ENCODE data around the gene TIMELESS. TPM values are rescaled to one million over a fixed set of nuclear protein-coding genes. Genes with fewer than 3 reads are reported as not detected.
"Not testable (repeated sequence)": the region's sequence is repeated elsewhere in the genome, so short reads cannot be mapped to it uniquely, and the experiment has no call there.

Gene TIMELESS
- total and polyA plus RNA-seq, 2 donors = 8.4 to 15.8 TPM

- no peaks in the 10 kb centered on the region for H3K27me3 ChIP-seq (ENCODE audit: control insufficient read depth in 2 of 2, insufficient read depth in 1 of 2, low read length in 1 of 2)
- peak in 4 of 9 donors; percentile 6 to 38 (median 18) for DNase-seq (ENCODE audit: low read depth in 6 of 9, low spot score in 9 of 9)
- H3K9me3 ChIP-seq (ENCODE audit: control insufficient read depth in 2 of 2, insufficient read depth in 1 of 2, low read length in 1 of 2) = no peaks in the 10 kb centered on the region
- peaks cover 0 to 9% of the 10 kb centered on the region in 2 donors for H3K4me1 ChIP-seq (ENCODE audit: control insufficient read depth in 2 of 2, insufficient read depth in 2 of 2, low read length in 2 of 2)
- H3K36me3 ChIP-seq (ENCODE audit: control insufficient read depth in 2 of 2, insufficient read depth in 2 of 2, low read length in 1 of 2) = peaks cover 61 to 73% of the 10 kb centered on the region in 2 donors
- H3K27ac ChIP-seq (ENCODE audit: low read depth in 1 of 2, low read length in 1 of 2) = no peak overlapping the region
- H3K4me3 ChIP-seq (ENCODE audit: low read length in 2 of 2) = no peak overlapping the region
- 76% methylated on average over 1 of the region's 1 CpG for WGBS
These were observed 24.0 kb downstream of the TIMELESS start for GRCh38 chr12:56425193-56425592.

GRCh38 chr12:56420411-56420810 lies 28.8 kb downstream of the TIMELESS start:
- Histone ChIP-seq H3K36me3 (ENCODE audit: control insufficient read depth in 2 of 2, insufficient read depth in 2 of 2, low read length in 1 of 2) (peaks cover 65 to 83% of the 10 kb centered on the region in 2 donors), H3K4me3 (ENCODE audit: low read length in 2 of 2) (no peak overlapping the region), H3K27me3 (ENCODE audit: control insufficient read depth in 2 of 2, insufficient read depth in 1 of 2, low read length in 1 of 2) (no peaks in the 10 kb centered on the region), H3K4me1 (ENCODE audit: control insufficient read depth in 2 of 2, insufficient read depth in 2 of 2, low read length in 2 of 2) (peaks cover 0 to 3% of the 10 kb centered on the region in 2 donors), H3K27ac (ENCODE audit: low read depth in 1 of 2, low read length in 1 of 2) (no peak overlapping the region), H3K9me3 (ENCODE audit: control insufficient read depth in 2 of 2, insufficient read depth in 1 of 2, low read length in 1 of 2) (no peaks in the 10 kb centered on the region)
- no peak for DNase-seq (ENCODE audit: low read depth in 6 of 9, low spot score in 9 of 9)
- 95% methylated on average over 6 of the region's 6 CpGs for WGBS

GRCh38 chr12:56417739-56418138 lies 31.5 kb downstream of the TIMELESS start:
- Histone ChIP-seq H3K27ac (ENCODE audit: low read depth in 1 of 2, low read length in 1 of 2) (no peak overlapping the region), H3K4me1 (ENCODE audit: control insufficient read depth in 2 of 2, insufficient read depth in 2 of 2, low read length in 2 of 2) (no peaks in the 10 kb centered on the region), H3K4me3 (ENCODE audit: low read length in 2 of 2) (no peak overlapping the region), H3K9me3 (ENCODE audit: control insufficient read depth in 2 of 2, insufficient read depth in 1 of 2, low read length in 1 of 2) (no peaks in the 10 kb centered on the region), H3K27me3 (ENCODE audit: control insufficient read depth in 2 of 2, insufficient read depth in 1 of 2, low read length in 1 of 2) (no peaks in the 10 kb centered on the region), H3K36me3 (ENCODE audit: control insufficient read depth in 2 of 2, insufficient read depth in 2 of 2, low read length in 1 of 2) (peaks cover 62 to 67% of the 10 kb centered on the region in 2 donors)
- no peak for DNase-seq (ENCODE audit: low read depth in 6 of 9, low spot score in 9 of 9)
- WGBS = 98% methylated on average over 11 of the region's 11 CpGs

- no peak for DNase-seq (ENCODE audit: low read depth in 6 of 9, low spot score in 9 of 9)
- Histone ChIP-seq H3K9me3 (ENCODE audit: control insufficient read depth in 2 of 2, insufficient read depth in 1 of 2, low read length in 1 of 2) (no peaks in the 10 kb centered on the region), H3K27ac (ENCODE audit: low read depth in 1 of 2, low read length in 1 of 2) (no peak overlapping the region), H3K4me1 (ENCODE audit: control insufficient read depth in 2 of 2, insufficient read depth in 2 of 2, low read length in 2 of 2) (no peaks in the 10 kb centered on the region), H3K36me3 (ENCODE audit: control insufficient read depth in 2 of 2, insufficient read depth in 2 of 2, low read length in 1 of 2) (peaks cover 35 to 37% of the 10 kb centered on the region in 2 donors), H3K4me3 (ENCODE audit: low read length in 2 of 2) (no peak overlapping the region), H3K27me3 (ENCODE audit: control insufficient read depth in 2 of 2, insufficient read depth in 1 of 2, low read length in 1 of 2) (no peaks in the 10 kb centered on the region)
- 96% methylated on average over 3 of the region's 3 CpGs for WGBS
These were observed 34.8 kb downstream of the TIMELESS start for GRCh38 chr12:56414401-56414800.

GRCh38 chr12:56413392-56413791 lies 35.8 kb downstream of the TIMELESS start:
- Histone ChIP-seq H3K4me3 (ENCODE audit: low read length in 2 of 2) (no peak overlapping the region), H3K4me1 (ENCODE audit: control insufficient read depth in 2 of 2, insufficient read depth in 2 of 2, low read length in 2 of 2) (no peaks in the 10 kb centered on the region), H3K27me3 (ENCODE audit: control insufficient read depth in 2 of 2, insufficient read depth in 1 of 2, low read length in 1 of 2) (no peaks in the 10 kb centered on the region), H3K9me3 (ENCODE audit: control insufficient read depth in 2 of 2, insufficient read depth in 1 of 2, low read length in 1 of 2) (no peaks in the 10 kb centered on the region), H3K36me3 (ENCODE audit: control insufficient read depth in 2 of 2, insufficient read depth in 2 of 2, low read length in 1 of 2) (peaks cover 30 to 31% of the 10 kb centered on the region in 2 donors), H3K27ac (ENCODE audit: low read depth in 1 of 2, low read length in 1 of 2) (no peak overlapping the region)
- DNase-seq (ENCODE audit: low read depth in 6 of 9, low spot score in 9 of 9) = no peak
- WGBS = 92% methylated on average over 7 of the region's 7 CpGs

- WGBS = 95% methylated on average over 6 of the region's 6 CpGs
- Histone ChIP-seq H3K36me3 (ENCODE audit: control insufficient read depth in 2 of 2, insufficient read depth in 2 of 2, low read length in 1 of 2) (peaks cover 18 to 19% of the 10 kb centered on the region in 2 donors), H3K9me3 (ENCODE audit: control insufficient read depth in 2 of 2, insufficient read depth in 1 of 2, low read length in 1 of 2) (no peaks in the 10 kb centered on the region), H3K27ac (ENCODE audit: low read depth in 1 of 2, low read length in 1 of 2) (no peak overlapping the region), H3K4me3 (ENCODE audit: low read length in 2 of 2) (no peak overlapping the region), H3K4me1 (ENCODE audit: control insufficient read depth in 2 of 2, insufficient read depth in 2 of 2, low read length in 2 of 2) (no peaks in the 10 kb centered on the region), H3K27me3 (ENCODE audit: control insufficient read depth in 2 of 2, insufficient read depth in 1 of 2, low read length in 1 of 2) (no peaks in the 10 kb centered on the region)
- DNase-seq (ENCODE audit: low read depth in 6 of 9, low spot score in 9 of 9) = no peak
These were observed 37.2 kb downstream of the TIMELESS start for GRCh38 chr12:56411781-56412639.

- Histone ChIP-seq H3K4me3 (ENCODE audit: low read length in 2 of 2) (no peak overlapping the region), H3K4me1 (ENCODE audit: control insufficient read depth in 2 of 2, insufficient read depth in 2 of 2, low read length in 2 of 2) (no peaks in the 10 kb centered on the region), H3K9me3 (ENCODE audit: control insufficient read depth in 2 of 2, insufficient read depth in 1 of 2, low read length in 1 of 2) (no peaks in the 10 kb centered on the region), H3K27me3 (ENCODE audit: control insufficient read depth in 2 of 2, insufficient read depth in 1 of 2, low read length in 1 of 2) (no peaks in the 10 kb centered on the region), H3K27ac (ENCODE audit: low read depth in 1 of 2, low read length in 1 of 2) (no peak overlapping the region), H3K36me3 (ENCODE audit: control insufficient read depth in 2 of 2, insufficient read depth in 2 of 2, low read length in 1 of 2) (peaks cover 7 to 14% of the 10 kb centered on the region in 2 donors)
- no peak for DNase-seq (ENCODE audit: low read depth in 6 of 9, low spot score in 9 of 9)
- 94% methylated on average over 4 of the region's 4 CpGs for WGBS
These were observed 38.5 kb downstream of the TIMELESS start for GRCh38 chr12:56410768-56411167.

GRCh38 chr12:56408799-56409417 lies 40.3 kb downstream of the TIMELESS start:
- Histone ChIP-seq H3K4me3 (ENCODE audit: low read length in 2 of 2) (no peak overlapping the region), H3K36me3 (ENCODE audit: control insufficient read depth in 2 of 2, insufficient read depth in 2 of 2, low read length in 1 of 2) (peaks cover 3 to 4% of the 10 kb centered on the region in 2 donors), H3K27me3 (ENCODE audit: control insufficient read depth in 2 of 2, insufficient read depth in 1 of 2, low read length in 1 of 2) (no peaks in the 10 kb centered on the region), H3K9me3 (ENCODE audit: control insufficient read depth in 2 of 2, insufficient read depth in 1 of 2, low read length in 1 of 2) (no peaks in the 10 kb centered on the region), H3K27ac (ENCODE audit: low read depth in 1 of 2, low read length in 1 of 2) (no peak overlapping the region), H3K4me1 (ENCODE audit: control insufficient read depth in 2 of 2, insufficient read depth in 2 of 2, low read length in 2 of 2) (no peaks in the 10 kb centered on the region)
- no peak for DNase-seq (ENCODE audit: low read depth in 6 of 9, low spot score in 9 of 9)
- WGBS = 96% methylated on average over 5 of the region's 5 CpGs

GRCh38 chr12:56404227-56404626 lies 45.0 kb downstream of the TIMELESS start:
- H3K27ac ChIP-seq (ENCODE audit: low read depth in 1 of 2, low read length in 1 of 2); H3K36me3 ChIP-seq (ENCODE audit: control insufficient read depth in 2 of 2, insufficient read depth in 2 of 2, low read length in 1 of 2); DNase-seq (ENCODE audit: low read depth in 6 of 9, low spot score in 9 of 9); H3K4me3 ChIP-seq (ENCODE audit: low read length in 2 of 2); H3K27me3 ChIP-seq (ENCODE audit: control insufficient read depth in 2 of 2, insufficient read depth in 1 of 2, low read length in 1 of 2); H3K9me3 ChIP-seq (ENCODE audit: control insufficient read depth in 2 of 2, insufficient read depth in 1 of 2, low read length in 1 of 2); H3K4me1 ChIP-seq (ENCODE audit: control insufficient read depth in 2 of 2, insufficient read depth in 2 of 2, low read length in 2 of 2): not testable (repeated sequence)
- WGBS = 63% methylated on average over 3 of the region's 3 CpGs
